AG10803 (cell line): ENCODE measurements around the gene POU6F2.
A peak's percentile ranks its signal among the peaks of the same experiment; 100 is the strongest.

Source experiments
- DNase-seq: peaks from one replicate; pipeline ENCODE4 v3.0.0; 2010; ENCODE audit warnings: low read depth
- H3K4me3 ChIP-seq: 2 replicates; pipeline ENCODE4 v1.5.1; 2011; ENCODE audit warnings: mild to moderate bottlenecking, low read length, control low read depth
- TF ChIP-seq, protein P1 (sequence below): conservative IDR thresholded peaks from 2 replicates; pipeline ENCODE4 v1.5.1; 2011; ENCODE audit warnings: mild to moderate bottlenecking, low read length, control low read depth, inconsistent platforms

The POU6F2 gene

DNA sequence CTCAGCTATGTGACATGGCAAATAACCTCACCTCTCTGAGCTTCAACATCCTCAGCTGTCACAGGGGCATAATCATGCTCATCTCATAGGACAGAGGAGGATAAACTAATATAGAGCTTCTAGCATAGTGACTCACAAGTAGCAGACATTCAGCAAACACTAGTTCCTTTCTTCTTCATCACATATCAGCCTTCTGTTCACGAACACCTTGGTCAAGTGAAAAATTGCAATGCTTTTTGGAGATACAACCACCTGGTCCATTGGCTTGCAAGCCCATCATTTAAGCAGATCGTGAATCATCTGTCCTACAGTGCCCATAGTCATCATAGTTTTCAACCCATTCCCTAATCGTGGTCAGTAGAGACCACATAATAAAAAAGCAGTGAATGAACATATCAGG, 310.6 kb downstream of the POU6F2 start:
- TF ChIP-seq, protein P1, sequence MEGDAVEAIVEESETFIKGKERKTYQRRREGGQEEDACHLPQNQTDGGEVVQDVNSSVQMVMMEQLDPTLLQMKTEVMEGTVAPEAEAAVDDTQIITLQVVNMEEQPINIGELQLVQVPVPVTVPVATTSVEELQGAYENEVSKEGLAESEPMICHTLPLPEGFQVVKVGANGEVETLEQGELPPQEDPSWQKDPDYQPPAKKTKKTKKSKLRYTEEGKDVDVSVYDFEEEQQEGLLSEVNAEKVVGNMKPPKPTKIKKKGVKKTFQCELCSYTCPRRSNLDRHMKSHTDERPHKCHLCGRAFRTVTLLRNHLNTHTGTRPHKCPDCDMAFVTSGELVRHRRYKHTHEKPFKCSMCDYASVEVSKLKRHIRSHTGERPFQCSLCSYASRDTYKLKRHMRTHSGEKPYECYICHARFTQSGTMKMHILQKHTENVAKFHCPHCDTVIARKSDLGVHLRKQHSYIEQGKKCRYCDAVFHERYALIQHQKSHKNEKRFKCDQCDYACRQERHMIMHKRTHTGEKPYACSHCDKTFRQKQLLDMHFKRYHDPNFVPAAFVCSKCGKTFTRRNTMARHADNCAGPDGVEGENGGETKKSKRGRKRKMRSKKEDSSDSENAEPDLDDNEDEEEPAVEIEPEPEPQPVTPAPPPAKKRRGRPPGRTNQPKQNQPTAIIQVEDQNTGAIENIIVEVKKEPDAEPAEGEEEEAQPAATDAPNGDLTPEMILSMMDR: no peak
- H3K4me3 ChIP-seq: no peak overlapping the region
- DNase-seq: no peak

DNA sequence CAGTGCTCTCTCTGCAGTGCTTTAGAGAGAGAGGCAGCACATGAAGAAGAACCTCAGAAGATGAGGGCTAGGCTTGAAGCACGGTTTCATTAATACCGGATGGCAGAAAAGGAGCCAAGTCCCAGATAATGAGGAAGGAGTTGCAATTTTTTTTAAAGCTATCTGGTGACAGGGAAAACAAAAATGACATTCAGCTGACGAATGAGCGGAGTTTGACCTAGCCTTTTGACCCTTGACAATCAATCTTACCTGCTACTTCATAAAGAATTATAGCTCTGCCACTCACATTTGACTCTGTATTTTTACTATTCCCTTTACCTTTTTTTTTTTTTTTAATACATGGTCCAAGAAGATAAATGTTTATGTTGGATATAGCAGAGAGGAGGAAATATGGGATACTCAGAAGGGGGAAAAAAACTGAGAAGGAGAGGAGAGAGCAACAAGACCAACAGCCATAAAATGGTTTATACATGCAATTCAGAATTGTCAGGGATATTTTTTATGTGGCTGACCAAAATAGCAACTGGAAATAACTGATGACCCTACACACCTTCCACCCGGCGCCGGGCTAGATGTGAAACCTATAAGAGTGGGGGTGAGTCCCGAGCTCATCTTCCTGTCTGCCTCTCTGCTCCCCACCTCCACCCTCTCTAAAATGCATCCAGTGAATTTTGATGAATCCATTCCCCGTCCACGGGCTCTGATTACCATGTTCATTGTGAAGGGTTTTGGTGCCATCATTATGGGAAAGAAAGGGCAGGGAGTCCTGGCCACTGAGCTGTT, 314.1 kb downstream of the POU6F2 start:
- no peak for DNase-seq
- no peak overlapping the region for H3K4me3 ChIP-seq
- TF ChIP-seq, protein P1: no peak

DNA sequence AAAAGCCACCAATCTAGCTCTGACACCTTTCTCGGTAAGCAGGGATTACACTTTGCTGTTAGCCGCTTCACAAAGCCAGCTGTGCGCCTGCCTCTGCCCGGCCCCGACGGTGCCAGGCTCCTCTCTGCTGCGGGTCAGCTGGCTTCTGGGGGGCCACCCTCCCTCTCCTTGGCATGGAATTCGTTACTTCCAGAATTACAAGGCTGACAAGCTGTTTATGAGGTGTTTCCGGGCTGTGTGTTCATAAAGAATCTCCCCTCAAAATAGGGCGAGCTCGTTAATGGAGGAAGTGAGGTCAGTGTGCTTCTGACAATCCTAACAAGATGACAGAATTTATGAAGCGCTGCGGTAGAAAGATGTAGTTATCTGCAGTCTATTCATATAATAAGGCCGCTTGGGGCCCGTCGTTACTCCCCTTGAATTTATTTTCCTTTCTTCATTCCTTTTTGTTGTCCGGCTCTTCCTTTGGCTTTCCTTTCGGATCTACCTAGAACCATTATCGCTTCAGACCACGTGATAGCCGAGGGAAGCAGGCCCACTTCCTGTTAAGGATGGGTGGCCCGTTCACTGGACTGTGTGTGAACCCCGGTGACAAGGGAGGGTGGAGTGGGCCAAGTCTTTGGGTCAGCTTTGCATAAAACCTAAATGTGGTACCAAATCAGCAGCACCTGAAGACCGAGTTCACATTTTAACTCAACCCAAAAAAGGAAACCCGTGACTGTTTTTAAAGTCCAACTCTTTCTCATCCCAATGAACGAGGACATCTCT, 315.5 kb downstream of the POU6F2 start:
- H3K4me3 ChIP-seq: no peak overlapping the region
- TF ChIP-seq, protein P1: no peak
- no peak for DNase-seq

DNA sequence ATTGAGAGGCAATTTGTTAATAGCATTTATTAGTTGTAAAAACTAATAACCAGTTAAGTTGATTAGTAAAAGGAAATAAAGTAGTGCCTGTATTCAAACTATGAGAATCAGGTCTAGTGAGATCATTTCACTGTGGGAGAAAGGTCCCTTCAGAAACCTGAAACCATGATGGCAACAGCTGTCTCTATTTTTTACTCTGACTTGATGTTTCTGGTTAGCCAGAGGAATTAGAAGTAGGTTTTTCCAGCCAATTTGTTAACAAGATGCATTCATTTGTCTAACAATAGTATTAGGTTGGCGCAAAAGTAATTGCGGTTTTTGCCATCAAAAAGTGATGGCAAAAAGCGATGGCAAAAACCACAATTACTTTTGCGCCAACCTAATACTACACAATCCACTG, 316.3 kb downstream of the POU6F2 start:
- TF ChIP-seq, protein P1: no peak
- no peak overlapping the region for H3K4me3 ChIP-seq
- no peak for DNase-seq

DNA sequence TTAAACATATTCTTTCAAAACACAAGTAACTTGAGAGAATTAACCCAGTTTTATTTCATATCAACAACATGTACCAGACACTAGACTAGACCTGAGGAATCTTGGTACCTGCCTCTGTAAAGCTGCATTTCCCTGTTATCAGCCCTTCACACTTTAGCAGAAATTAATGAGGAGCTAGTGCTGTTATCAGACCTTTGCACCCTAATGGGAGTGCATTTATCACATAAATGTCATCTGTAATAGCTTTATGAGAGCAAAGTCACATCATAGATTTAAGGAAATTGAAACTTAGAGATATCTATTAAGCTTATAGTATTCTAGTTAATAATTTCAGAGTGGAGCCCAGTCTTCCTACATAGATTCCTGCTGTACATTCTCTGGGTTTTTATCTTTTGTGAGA, 318.1 kb downstream of the POU6F2 start:
- H3K4me3 ChIP-seq: no peak overlapping the region
- DNase-seq: no peak
- TF ChIP-seq, protein P1: no peak

DNA sequence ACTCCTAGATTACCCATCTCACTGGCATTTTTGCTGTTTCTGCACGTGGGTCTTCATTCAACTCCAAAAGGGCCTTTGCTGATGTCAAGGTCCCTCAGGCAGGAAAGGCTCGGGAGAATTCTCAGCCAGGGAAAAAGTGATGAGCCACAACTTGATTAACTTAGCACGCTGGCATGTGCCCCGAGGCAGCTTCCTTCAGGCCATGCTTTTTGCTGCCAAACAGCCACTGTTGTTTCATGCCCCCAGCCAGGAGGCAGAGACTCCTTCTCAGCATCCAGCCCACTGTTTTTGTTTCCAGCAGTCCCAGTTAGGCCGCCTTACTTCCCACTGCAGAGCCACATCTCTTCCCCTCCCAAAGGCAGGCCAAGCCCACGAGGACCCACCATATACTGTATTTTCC, 322.0 kb downstream of the POU6F2 start:
- TF ChIP-seq, protein P1: no peak
- DNase-seq: peak; percentile 5
- H3K4me3 ChIP-seq: no peak overlapping the region

DNA sequence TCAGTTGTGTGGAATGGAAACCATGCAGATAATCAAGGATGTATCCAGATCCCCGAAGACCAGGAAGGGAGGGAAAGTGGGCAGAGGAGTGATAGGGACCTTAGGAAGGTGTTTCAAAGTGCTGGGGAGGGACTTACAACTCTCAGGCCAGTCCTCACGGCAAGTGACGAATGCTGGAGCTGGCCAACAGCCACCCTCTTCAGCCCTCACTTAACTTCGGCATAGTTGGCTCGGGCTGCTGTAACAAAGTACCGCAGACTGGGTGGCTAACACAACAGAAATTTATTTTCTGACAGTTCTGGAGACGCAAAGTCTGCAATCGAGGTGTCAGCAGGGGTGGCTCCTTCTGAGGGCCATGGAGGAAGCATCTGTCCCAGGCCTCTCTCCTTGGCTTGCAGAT, 322.6 kb downstream of the POU6F2 start:
- DNase-seq: peak; percentile 31
- no peak overlapping the region for H3K4me3 ChIP-seq
- TF ChIP-seq, protein P1: no peak
